RWPE2 (cell line): ENCODE measurements around the gene CIDEC.
"Not testable (repeated sequence)": the region's sequence is repeated elsewhere in the genome, so short reads cannot be mapped to it uniquely, and the experiment has no call there.

Experiments used
- ATAC-seq: fragments of 200-7000 bp; cut with Tn5 transposase; 3 replicates; pipeline ENCODE4 v1.9.1; 2021; ENCODE audit warnings: low read depth
- DNase-seq: peaks from one replicate; pipeline ENCODE4 v3.0.0-alpha.2; 2020; ENCODE audit warnings: low spot score
- H3K27ac ChIP-seq: fragments of 450-650 bp; 2 replicates; pipeline ENCODE4 v1.5.1; 2017; ENCODE audit warnings: mild to moderate bottlenecking; ENCODE audit not compliant: poor library complexity, severe bottlenecking
- H3K27me3 ChIP-seq: fragments of 250-450 bp; sonication (Bioruptor Pico); 2 replicates; pipeline ENCODE4 v1.5.1; 2021; ENCODE audit warnings: mild to moderate bottlenecking, moderate library complexity; ENCODE audit not compliant: insufficient read depth, poor library complexity, severe bottlenecking
- H3K36me3 ChIP-seq: fragments of 250-450 bp; sonication (Bioruptor Pico); 2 replicates; pipeline ENCODE4 v1.5.1; 2020; ENCODE audit warnings: low read depth, mild to moderate bottlenecking, moderate library complexity
- H3K4me1 ChIP-seq: fragments of 250-450 bp; sonication (Bioruptor Pico); 2 replicates; pipeline ENCODE4 v1.5.1; 2021; ENCODE audit warnings: mild to moderate bottlenecking, moderate library complexity; ENCODE audit not compliant: insufficient read depth, poor library complexity, severe bottlenecking
- H3K4me3 ChIP-seq: fragments of 250-450 bp; sonication (Bioruptor Pico); 2 replicates; pipeline ENCODE4 v1.5.1; 2021; ENCODE audit warnings: mild to moderate bottlenecking, moderate library complexity; ENCODE audit not compliant: severe bottlenecking
- H3K9me3 ChIP-seq: fragments of 250-450 bp; sonication (Bioruptor Pico); 2 replicates; pipeline ENCODE4 v1.5.1; 2021; ENCODE audit warnings: mild to moderate bottlenecking, moderate library complexity; ENCODE audit not compliant: severe bottlenecking
- TF ChIP-seq, protein P1 (sequence below): fragments of 450-650 bp; IDR thresholded peaks from one replicate; pipeline ENCODE4 v1.5.1; 2017; ENCODE audit warnings: mild to moderate bottlenecking, moderate library complexity; ENCODE audit not compliant: poor library complexity, severe bottlenecking

CIDEC gene

DNA sequence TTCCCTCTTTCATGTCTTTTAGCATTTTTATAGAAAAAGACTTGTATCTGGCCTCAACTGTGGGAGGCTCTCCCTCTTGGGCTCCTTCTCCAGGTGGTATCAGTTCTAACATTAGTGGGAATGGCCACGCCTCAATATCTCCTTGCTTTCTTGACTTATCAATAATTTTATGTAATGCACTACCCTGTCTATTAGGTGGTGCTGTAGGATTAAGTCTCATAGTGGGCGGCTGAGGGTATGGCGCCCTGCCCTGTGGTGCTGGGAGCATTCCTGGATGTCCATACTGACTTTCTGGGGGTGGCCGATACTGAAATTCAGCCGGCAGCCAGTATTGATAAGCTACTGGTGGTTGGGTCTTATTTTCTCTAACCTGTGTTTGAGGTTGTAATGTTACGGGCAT is 27.5 kb downstream of the CIDEC start:
- TF ChIP-seq, protein P1, sequence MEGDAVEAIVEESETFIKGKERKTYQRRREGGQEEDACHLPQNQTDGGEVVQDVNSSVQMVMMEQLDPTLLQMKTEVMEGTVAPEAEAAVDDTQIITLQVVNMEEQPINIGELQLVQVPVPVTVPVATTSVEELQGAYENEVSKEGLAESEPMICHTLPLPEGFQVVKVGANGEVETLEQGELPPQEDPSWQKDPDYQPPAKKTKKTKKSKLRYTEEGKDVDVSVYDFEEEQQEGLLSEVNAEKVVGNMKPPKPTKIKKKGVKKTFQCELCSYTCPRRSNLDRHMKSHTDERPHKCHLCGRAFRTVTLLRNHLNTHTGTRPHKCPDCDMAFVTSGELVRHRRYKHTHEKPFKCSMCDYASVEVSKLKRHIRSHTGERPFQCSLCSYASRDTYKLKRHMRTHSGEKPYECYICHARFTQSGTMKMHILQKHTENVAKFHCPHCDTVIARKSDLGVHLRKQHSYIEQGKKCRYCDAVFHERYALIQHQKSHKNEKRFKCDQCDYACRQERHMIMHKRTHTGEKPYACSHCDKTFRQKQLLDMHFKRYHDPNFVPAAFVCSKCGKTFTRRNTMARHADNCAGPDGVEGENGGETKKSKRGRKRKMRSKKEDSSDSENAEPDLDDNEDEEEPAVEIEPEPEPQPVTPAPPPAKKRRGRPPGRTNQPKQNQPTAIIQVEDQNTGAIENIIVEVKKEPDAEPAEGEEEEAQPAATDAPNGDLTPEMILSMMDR: no peak
- H3K4me1 ChIP-seq: no peaks in the 10 kb centered on the region
- ATAC-seq: no peak
- DNase-seq: no peak
- no peak overlapping the region for H3K27ac ChIP-seq
- H3K4me3 ChIP-seq: no peak overlapping the region
- no peaks in the 10 kb centered on the region for H3K27me3 ChIP-seq
- no peaks in the 10 kb centered on the region for H3K36me3 ChIP-seq
- no peaks in the 10 kb centered on the region for H3K9me3 ChIP-seq

DNA sequence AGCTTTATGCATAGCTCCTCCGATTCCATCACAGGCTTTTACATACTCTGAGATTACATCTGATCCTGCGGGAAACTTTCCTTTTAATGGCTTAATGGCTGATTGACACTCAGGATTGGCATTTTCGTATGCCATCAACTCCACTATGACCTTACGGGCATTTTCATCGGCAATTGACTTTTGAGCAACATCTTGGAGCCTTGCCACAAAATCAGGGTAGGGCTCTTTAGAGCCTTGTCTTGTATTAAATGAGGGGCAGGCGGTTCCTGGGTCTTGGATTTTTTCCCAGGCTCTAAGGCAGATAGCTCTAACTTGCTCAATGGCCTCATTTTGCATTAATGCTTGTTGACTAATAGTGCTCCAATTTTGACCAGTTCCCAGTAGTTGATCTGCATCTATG is 28.1 kb downstream of the CIDEC start:
- ATAC-seq, H3K27me3 ChIP-seq, H3K27ac ChIP-seq, H3K9me3 ChIP-seq, DNase-seq, H3K4me1 ChIP-seq, H3K36me3 ChIP-seq, H3K4me3 ChIP-seq: not testable (repeated sequence)

DNA sequence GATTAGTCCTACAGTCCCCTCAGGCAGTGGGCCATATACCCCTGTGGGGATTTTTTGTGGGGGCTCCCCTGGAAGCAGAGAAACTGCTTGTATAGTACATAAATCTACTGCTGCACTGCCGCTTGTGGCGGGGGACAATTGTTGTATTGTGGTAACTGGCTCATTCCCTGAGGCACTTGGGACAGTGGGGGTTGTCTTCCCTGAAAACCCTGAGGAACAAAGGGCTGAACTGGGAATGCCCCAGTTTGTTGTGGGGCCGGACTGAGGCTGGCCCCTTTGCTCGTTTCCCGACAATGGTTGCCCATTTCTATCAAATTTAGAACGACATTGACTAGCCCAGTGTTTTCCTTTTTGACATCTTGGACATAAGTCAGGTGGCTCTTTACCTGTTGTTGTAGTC is 28.7 kb downstream of the CIDEC start:
- not testable (repeated sequence) for ATAC-seq, H3K27me3 ChIP-seq, H3K9me3 ChIP-seq, H3K4me3 ChIP-seq, H3K36me3 ChIP-seq, H3K4me1 ChIP-seq, H3K27ac ChIP-seq, DNase-seq

DNA sequence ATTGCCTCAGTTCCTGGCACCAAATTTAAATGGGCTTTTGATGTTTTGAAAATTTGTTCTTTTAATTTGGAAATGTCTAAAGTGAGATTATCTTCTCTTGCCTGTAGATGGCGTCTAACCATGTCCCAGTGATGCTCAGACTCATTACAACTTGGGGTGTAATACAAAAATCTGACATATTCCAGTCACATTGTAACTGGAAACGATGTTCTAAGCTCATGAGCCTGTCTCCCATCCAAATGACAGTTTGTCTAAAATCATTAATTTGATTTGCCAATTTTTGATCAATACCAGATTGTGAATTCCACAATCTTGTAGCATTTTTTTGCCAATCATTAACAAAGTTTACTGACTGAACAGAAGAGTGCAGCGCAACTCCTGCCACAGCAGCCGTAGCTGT is 31.2 kb downstream of the CIDEC start:
- not testable (repeated sequence) for H3K27ac ChIP-seq, H3K36me3 ChIP-seq, DNase-seq, H3K9me3 ChIP-seq, H3K27me3 ChIP-seq, H3K4me3 ChIP-seq, H3K4me1 ChIP-seq, ATAC-seq
- TF ChIP-seq, protein P1: peak; percentile 84

DNA sequence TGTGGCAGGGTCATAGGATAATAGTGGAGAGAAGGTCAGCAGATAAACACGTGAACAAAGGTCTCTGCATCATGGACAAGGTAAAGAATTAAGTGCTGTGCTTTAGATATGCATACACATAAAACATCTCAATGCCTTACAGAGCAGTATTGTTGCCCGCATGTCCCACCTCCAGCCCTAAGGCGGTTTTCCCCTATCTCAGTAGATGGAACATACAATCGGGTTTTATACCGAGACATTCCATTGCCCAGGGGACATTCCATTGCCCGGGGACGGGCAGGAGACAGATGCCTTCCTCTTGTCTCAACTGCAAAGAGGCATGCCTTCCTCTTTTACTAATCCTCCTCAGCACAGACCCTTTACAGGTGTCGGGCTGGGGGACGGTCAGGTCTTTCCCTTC is 32.2 kb downstream of the CIDEC start:
- ATAC-seq, H3K4me1 ChIP-seq, H3K27ac ChIP-seq, H3K36me3 ChIP-seq, H3K4me3 ChIP-seq, H3K27me3 ChIP-seq, DNase-seq, H3K9me3 ChIP-seq: not testable (repeated sequence)

DNA sequence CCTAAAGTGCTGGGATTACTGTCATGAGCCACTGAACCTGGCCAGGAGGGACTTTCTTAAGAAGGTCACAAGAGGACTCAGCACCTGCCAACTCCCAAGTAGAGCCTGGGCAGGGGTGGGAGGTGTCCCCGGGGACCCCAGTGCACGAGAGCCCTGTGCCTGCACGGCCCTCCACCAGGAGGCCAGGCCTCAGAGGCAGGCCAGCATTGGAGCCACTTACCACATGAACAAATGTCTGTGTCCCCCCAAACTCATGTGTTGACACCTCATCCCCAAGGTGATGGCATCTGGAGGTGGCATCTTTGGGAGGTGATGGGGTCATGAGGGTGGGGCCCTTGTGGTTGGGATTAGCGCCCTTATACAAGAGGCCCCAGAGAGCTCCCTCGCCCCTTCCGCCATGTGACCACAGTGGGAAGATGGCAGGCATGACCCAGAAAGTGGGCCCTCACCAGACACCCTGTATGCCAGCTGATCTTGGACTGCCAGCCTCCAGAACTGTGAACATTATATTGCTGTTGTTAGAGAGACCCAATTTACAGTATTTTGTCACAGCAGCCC is 33.0 kb downstream of the CIDEC start:
- ATAC-seq: no peak
- Histone ChIP-seq H3K27me3 (no peaks in the 10 kb centered on the region), H3K4me1 (peaks cover 4% of the 10 kb centered on the region), H3K27ac (no peak overlapping the region), H3K9me3 (no peaks in the 10 kb centered on the region), H3K4me3 (no peak overlapping the region), H3K36me3 (peaks cover 7% of the 10 kb centered on the region; the same call in 1 of the 2 replicates)
- no peak for DNase-seq
- TF ChIP-seq, protein P1: no peak
